Left renal cortex interstitium (tissue), 4 donors: ENCODE data around the gene ATP1B4. TPM values are rescaled to one million over a fixed set of nuclear protein-coding genes. Genes with fewer than 3 reads are reported as not detected.

Experiments
- DNase-seq, 4 donors: peaks; one replicate each; pipeline ENCODE4 v3.0.0-alpha.2; 2013; ENCODE audit warnings: low read depth in 4 of 4, low spot score in 2 of 4, missing footprints in 1 of 4
- polyA plus RNA-seq, 4 donors: library from polyadenylated mRNA; unstranded; fragments of 120-200 nt; gene quantifications; one replicate each; pipeline ENCODE4 v1.2.1, GENCODE V29; 2013; ENCODE audit not compliant: insufficient read length in 4 of 4

ATP1B4 gene
- polyA plus RNA-seq, 4 donors, result 0.04 to 0.06 (median 0.04) TPM; not detected in 1

DNA sequence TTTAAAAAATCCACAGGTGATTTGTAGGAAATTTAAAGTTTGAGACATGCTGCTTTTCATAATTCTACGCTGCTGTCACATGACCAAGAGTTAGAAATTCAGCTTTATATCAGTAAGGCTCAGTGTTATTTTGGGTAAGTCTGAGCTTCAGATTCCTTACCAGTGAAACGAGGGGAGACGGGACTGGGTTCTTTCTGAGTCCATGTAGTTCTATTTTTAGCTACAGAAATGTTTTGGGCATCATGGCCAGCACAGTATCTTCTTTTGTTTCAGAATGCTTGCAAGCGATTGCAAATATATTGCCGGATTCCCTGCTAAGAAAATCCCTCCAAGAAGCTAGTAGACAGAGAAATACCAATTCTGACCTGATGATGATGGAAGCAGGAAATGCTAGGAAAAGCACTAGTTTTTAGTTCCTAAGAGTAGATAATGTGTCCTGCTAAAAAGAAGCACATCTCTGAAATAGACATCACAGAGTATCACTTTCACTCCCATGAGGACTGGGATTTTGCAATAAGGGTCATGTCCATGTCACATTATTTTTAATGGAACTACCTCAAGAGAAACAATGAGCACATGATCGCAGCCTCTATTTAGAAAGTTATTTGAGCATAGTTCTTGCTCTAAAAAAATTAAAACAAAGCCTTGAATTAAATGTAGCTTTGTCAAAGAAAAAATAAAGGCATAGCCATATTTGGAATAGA, 10.9 kb downstream of the ATP1B4 start:
- no peak for DNase-seq

DNA sequence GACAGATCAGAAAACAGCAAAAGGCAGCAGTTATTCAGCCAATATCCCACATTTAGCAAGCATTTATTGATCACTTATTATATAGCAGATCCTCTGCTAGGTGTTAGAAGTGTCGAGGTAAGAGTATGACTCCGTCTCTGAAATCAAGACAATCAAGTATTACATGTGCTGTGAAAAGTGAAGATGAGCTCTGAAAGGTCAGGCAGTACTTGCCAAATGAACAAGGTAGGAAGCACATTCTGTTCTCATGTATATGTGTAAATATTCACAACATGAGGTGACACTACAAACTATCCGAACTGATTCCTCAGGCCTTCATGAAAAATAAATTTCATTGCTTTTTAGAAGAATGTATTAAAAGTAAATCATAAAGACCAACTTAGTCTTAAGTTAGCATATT, 15.3 kb downstream of the ATP1B4 start:
- no peak for DNase-seq

DNA sequence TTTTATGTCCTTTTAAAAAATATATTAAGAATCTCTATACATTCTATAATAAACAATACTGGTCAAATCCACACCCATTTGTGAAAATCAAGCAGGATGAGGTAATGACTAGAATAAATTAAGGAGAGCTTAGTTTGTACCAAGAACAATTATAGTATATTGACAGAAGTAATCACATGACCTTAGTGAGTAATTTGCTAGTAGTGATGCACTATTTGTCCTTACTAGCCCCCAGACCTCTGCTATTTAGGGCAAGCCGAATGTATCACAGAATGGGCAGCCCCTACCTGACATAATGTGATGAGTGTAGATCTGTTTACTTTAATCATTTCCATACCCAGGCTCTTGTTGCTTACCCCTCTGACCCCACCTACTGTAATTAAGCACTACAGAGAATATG, 15.8 kb downstream of the ATP1B4 start:
- no peak for DNase-seq

DNA sequence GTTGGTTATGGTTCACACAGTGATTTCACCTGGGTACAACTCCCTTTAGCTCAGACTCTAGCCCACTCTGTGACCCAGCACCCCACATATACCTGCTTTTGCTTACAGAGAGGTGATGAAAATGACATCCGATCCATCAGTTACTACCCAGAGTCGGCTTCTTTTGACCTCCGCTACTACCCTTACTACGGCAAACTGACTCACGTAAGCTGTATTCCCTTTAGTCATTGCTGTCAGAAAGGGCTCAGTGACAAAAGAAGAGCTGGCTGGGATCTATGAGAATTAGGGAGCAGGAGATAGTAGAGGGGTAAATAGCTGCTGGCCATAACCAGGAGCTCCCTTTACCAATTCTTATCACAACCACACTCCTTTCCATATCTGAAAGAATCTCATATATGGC, 16.7 kb downstream of the ATP1B4 start:
- DNase-seq, result no peak

DNA sequence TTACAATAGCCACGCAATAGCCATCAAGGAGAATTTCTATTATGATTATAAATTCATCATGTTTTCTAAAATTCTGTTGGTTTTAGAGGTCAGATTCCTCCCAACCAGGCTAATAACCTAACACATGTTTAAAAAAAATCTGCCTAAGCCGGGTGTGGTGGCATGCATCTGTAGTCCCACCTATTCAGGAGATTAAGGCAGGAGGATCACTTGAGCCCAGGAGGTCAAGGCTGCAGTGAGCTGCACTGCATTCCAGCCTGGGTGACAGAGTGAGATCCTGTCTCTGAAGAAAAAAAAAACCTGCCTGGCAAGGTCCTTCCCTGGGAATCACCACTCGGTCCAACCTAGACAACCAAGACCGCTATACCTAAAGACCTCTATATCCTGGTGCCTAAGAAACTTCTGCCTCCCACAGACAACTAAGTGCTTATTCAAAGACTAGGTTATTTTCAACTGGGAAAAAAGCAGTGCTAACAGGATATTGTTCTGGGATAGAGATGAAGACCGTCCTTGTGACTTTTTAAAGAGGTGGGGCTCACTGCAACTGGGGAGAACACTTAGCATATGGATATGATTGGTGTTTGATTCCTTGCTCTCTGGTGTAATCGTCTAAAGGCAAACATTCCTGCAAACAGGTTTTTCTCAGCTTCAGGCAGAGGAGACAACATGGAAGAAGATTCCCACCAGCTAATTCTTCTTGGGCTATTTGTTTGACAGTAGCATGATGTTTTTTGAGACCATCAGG, 18.2 kb downstream of the ATP1B4 start:
- no peak for DNase-seq

DNA sequence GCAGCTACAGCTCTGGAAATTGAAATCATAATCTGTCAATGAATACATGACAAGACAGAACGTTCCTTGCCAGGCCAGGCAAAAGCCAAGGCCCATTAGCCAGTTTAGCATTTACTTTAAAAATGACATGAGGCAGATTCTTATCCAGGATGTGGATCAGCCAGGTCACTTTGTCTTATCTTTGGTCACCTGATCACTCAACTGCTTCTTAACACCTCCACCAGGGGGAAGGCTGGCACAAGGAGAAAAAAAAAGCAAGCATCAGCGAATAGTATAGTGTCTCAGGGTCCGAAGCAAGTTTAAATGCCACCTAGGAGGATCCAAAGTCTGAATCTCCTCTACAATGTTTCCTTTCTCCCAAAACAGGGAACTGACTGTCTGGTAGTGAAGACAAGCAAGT, 18.8 kb downstream of the ATP1B4 start:
- DNase-seq, result no peak

DNA sequence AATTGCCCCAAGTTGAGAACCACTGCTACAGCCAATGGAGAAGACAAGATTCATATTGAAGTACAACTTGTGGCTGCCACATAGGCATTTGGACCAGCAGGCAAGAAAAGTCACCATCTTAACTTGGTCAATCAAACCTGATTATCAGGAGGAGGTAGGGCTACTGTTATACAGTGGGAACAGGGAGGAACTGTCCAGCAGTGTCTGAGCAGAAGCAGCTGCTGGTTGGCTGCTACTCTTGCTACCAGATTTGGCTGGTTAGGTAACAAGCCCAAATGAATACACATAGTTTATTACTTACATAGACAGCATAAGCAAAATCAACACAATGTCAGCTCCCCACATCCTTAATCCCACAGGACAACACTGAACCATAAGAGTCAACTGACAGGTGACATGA, 39.4 kb downstream of the ATP1B4 start:
- no peak for DNase-seq

DNA sequence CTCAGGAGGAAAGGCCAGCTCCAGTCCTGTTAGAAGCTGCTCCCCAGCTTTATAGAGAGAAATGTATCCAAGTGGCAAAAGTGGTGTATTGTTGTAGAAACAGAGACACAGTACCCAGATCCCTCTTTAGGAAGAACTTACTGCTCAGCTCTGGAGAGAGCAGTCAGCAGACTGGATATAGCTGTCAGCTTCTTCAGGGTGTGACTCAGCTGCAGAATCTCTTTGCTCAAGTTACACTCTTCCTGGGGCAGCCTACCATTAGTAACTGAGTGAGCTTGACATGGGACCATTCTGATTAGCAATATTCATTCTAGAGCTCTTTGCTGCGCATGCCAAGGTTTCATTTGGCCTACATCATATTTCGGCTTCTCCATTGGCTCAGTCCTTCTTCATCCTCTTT, 40.5 kb downstream of the ATP1B4 start:
- no peak for DNase-seq

DNA sequence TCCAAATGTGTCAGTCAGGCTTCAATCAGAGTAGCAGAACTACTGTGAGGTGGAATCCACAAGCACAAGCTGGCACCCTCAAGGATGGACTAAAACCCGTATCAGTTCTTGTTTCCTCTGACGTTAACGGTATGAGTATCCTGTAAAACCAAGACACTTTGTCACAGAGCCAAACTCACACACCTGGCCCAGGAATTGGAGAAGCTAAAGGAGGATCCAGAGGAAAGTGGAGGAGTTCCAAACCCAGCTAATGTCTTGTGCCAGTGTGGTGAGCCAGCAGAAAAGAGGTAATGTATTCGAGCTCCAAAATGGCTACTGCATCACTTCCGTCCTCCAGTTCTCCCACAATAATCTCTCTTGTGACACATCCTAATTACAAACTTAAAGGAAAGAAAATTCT, 44.7 kb downstream of the ATP1B4 start:
- DNase-seq, result no peak

DNA sequence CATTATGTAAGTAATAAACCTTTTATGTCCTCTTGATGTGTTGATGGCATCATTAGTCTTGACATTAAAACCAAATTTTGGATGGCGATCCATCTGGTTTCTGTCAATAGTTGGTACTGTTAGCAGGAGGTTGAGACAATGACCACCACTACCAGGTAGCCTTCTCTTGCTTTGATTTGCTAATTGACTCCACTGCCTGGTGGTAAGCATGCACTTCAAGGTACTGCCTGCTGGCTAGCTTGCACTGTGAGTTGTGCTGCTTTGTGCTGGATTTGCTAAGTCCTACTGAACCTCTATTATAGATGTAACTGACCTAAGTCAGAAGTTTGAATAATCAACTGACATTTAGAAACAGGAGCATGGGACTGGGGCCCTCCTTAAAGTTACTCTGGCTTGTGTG, 46.3 kb downstream of the ATP1B4 start:
- no peak for DNase-seq

DNA sequence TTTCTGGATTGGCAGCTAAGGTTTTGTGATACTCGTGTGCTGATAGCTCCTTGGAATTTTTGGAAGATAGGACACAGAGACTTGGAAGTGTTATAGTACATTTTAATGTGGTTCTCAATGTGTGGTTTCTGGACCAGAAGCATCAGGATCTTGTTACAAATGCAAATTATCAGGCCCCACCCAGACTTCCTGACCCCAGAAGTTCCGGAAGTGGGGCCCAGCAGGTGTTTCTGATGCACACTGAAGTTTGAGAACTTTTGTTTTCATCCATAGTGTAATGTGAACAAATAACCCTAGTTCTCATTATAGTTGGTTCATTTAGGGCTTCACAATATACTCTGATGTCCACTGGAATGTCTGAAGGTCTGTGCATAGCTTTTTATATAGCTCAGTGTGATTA, 57.6 kb downstream of the ATP1B4 start:
- DNase-seq, result no peak

DNA sequence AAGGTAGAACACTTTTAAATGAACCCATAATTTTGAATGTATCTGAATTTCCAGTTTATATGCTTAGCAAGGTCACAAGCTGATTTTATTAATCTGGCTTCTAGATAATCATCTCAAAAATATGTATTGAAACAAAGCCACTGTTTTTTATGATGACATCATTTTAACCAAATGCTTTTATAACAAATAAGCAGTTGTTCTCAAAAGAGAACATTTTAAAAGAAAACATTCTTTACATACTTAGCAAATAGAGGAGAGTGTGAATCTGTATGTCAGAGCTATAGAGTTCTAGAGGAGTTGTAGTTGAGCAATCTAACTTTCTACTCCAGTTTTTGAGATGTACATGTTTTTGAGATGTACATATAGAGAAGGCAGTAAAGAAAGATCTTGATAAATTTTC, 64.7 kb downstream of the ATP1B4 start:
- no peak for DNase-seq

DNA sequence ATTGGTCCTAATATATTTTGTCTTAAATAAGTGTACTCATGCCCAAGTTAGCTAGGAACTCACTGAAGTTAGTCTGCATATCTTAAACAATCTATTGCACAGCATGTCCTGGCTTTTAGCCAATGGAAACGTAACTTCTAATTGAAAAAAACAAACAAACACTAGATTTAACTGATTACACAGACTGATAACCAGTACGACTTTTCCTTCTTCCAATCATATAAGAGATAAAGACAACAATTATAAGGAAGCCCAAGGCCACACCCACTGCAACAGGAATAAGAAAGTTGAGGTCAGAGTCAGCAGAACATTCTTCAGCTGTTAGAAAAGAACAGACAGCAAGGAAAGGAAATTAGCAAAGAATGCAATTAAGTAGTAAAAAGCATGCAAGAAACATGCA, 66.4 kb downstream of the ATP1B4 start:
- DNase-seq, result peak in 1 of 4 donors; percentile 3

DNA sequence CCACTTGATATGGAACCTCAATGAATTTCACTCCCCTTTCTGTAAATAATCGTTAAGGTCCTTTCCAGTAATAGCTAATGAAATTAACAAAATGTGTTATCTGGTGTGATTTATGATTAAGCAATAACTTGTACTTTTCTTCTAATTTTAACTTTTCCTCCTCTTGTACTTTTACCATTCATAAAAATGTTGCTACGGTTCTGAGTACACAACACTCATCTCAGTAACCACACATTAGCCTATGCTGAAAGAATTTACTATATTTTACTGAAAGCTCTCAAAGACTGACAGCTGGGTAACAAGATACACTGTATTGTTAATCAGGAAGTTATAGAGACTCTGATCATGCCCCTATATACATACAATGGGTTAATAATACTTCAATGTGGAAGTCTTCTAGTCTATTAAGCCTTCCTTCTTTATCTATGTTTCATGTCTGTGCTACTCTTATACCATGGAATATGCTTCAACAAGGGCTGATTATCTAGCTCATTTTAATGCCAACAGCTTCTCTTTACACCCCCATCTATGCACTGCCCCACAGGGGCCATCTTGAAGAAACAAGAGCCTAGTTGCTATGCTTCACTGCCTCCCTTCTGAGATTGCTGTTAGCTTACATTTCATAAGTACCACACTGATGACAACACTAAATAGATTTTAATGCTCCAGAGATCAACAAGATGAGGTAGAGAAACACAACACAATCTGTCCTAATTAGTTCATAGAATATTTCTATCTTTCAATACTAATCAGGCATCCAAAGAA, 68.1 kb downstream of the ATP1B4 start:
- no peak for DNase-seq

Other genes starting within 250 kb of the ATP1B4 start
- gene RHOXF1, start 246.2 kb upstream of the ATP1B4 start, polyA plus RNA-seq, result 1 to 10 TPM in 2 of 4 donors, under 1 TPM in 2; 0.17 to 3.9 (median 1.6) TPM
- under 1 TPM in 1 of 4 donors, not detected in 3; 0.25 TPM for gene RHOXF2, start 203.5 kb upstream of the ATP1B4 start, polyA plus RNA-seq
- 10 to 100 TPM; 22.4 to 27.5 (median 25.5) TPM for gene ZBTB33, start 111.3 kb upstream of the ATP1B4 start, polyA plus RNA-seq
- under 1 TPM; 0.25 to 0.95 (median 0.52) TPM for gene TMEM255A, start 50.6 kb upstream of the ATP1B4 start, polyA plus RNA-seq
- gene LAMP2, start 107.2 kb downstream of the ATP1B4 start, polyA plus RNA-seq, result 100 to 1,000 TPM; 127 to 161 (median 148) TPM
- 10 to 100 TPM; 64.0 to 76.2 (median 69.1) TPM for gene CUL4B, start 198.9 kb downstream of the ATP1B4 start, polyA plus RNA-seq
- 10 to 100 TPM; 48.4 to 62.2 (median 53.8) TPM for gene MCTS1, start 242.0 kb downstream of the ATP1B4 start, polyA plus RNA-seq